NCI-H2196 treated with DMSO at 0.1 percent for 48 hours (cell line): ENCODE results near the gene EFCAB3.
"Not testable (repeated sequence)": the region's sequence is repeated elsewhere in the genome, so short reads cannot be mapped to it uniquely, and the experiment has no call there.

Experiments
- DNase-seq: peaks from one replicate; lab custom pipeline; 2025; ENCODE audit not compliant: unreplicated experiment; lab: John Stamatoyannopoulos, UW

EFCAB3 gene

GRCh38 chr17:62380253-62380652 lies at the start of gene EFCAB3:
EFCAB3 (plus strand) TSS chr17:62380553; CDS start chr17:62382980, 2,427 bp downstream.
- no peak for DNase-seq

GRCh38 chr17:62336527-62336926 lies 43.8 kb upstream of the EFCAB3 start:
- DNase-seq, result no peak

- no peak for DNase-seq
Observed at GRCh38 chr17:62343764-62344270, 36.5 kb upstream of the EFCAB3 start.

- no peak for DNase-seq
Observed at GRCh38 chr17:62351176-62351575, 29.2 kb upstream of the EFCAB3 start.

GRCh38 chr17:62366191-62366590 lies 14.2 kb upstream of the EFCAB3 start:
- no peak for DNase-seq

GRCh38 chr17:62381561-62381960 lies 1.2 kb downstream of the EFCAB3 start:
- DNase-seq, result no peak

GRCh38 chr17:62388856-62389255 lies 8.5 kb downstream of the EFCAB3 start:
- no peak for DNase-seq

DNA sequence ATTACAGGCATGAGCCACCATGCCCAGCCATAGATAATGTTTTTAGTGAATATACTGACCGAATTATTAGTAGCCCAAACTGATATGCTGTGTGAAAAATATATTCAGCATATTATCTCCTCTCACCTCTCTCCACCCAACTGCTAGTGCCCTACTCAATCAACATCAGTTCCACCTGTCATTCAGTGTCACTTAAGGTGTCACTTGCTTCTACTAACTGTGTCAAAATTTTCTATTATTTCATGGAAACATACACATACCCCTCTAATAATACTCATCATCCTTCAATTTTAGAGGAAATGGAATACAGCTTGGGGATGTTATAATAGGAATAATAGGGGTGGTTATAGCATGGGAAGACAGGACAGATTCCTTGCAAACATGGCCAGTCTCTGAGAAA lies 12.6 kb downstream of the EFCAB3 start:
- no peak for DNase-seq

DNA sequence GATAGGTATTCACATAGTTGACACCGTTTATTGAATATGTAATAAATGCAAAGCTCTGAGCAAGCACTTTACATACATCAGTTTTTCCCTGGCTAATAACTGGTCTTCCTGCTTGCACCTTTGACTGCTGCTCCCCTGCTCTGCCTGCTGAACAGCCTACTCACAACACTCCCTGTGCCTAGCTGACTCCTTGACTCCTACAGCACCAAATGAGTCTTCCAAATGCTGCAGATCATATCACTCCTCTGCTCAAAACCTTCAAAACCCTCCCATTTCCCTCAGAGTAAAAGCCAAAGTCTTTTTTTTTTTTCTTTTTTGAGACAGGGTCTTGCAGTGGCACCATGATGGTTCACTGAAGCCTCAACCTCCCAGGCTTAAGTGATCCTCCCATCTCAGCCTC lies 18.5 kb downstream of the EFCAB3 start:
- DNase-seq, result no peak

DNA sequence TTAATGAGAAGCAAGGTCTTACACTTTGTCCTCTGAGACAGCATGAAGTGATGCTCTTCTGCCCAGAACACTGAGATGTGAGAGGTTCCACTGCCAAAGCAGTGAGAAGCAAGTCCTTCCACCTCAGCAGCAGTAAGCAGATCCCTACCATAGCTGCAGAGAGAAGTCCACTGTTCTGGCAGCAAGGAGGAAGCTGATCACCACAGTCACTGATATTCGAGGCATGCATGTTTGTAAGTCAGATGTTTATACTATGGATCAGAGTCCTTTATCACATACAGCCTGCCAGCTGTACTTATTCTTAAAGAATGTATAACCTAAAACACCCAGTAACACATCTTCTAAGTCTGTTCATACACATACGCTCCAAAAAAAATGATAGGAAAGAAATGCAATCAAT lies 25.1 kb downstream of the EFCAB3 start:
- DNase-seq, result no peak

DNA sequence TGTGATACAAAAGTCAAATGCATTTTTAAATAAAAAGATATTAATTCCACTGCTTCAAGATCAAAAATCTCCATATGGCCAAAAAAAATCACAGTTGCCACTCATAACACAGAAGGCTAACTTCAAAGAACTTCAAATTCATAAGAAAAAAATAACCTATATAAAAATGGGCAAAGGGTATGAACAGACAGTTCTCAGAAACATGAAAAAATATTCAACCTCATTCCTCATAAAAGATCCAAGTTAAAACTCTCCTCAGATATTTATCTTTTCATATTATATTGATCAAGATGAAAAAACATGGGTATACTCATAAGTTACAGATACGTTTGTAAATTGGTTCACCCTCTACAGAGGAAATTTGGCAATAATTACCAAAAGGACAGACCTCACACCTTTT lies 32.7 kb downstream of the EFCAB3 start:
- DNase-seq, result not testable (repeated sequence)

- peak; percentile 79 for DNase-seq
Observed at GRCh38 chr17:62423647-62424461, 43.5 kb downstream of the EFCAB3 start, which contains the start of gene METTL2A. METTL2A (plus strand) TSS chr17:62423897; CDS start chr17:62423903, 6 bp downstream.

DNA sequence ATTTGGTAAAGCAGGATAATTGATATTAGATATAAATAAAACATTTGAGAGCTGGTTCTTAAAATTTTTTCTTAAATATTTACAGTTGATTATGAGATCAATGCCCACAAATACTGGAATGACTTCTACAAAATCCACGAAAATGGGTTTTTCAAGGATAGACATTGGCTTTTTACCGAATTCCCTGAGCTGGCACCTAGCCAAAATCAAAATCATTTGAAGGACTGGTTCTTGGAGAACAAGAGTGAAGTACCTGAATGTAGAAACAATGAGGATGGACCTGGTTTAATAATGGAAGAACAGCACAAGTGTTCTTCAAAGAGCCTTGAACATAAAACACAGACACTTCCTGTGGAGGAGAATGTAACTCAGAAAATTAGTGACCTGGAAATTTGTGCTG lies 45.9 kb downstream of the EFCAB3 start:
- DNase-seq, result not testable (repeated sequence)

DNA sequence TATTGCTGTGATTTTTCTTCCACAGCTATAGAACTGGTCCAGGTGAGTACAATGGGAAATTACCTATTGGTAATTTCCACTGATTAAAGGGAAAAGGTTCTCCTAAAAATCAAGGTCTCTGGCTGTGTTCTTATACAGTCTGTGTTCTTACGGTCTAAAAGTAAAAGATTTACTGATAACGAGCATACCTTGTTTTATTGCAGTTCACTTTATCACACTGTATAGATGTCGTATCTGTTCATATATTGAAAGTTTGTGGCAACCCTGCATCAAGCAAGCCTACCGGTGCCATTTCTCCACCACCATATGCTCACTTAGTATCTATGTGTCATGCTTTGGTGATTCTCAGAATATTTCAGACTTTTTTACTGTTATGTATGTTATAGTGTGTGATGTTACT lies 54.9 kb downstream of the EFCAB3 start:
- not testable (repeated sequence) for DNase-seq

DNA sequence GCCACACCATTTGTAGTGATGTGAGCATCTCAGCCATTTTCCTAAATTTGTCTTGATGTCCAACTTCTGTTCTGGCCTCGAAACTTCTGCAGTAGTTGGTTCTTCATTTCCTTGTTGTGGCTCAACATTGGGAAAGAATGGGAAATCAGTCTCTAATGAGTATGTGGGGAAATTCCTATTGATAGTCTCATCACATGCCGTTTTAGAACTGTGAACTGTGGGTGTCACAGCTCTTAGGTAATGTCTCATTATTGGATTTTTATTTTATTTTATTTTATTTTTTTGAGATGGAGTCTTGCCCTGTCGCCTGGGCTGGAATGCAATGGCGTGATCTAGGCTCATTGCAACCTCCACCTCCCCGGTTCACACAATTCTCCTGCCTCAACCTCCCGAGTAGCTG lies 60.8 kb downstream of the EFCAB3 start:
- not testable (repeated sequence) for DNase-seq

DNA sequence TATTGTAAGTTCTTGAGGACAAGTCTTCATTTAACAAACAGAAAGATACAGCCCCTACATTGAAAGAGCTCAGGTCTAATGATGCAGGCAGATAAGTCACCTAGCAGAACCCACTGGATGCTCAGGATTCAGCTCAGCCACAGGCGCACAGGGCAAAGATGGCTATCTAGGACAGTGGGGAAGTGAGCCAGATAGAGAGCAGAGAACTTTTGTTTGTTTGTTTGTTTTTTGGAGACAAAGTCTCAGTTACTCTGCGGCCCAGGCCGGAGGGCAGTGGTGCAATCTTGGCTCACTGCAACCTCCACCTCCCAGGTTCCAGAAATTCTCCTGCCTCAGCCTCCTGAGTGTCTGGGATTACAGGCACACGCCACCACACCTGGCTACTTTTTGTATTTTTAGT lies 63.7 kb downstream of the EFCAB3 start:
- no peak for DNase-seq

GRCh38 chr17:62445791-62446190 lies 65.4 kb downstream of the EFCAB3 start:
- DNase-seq, result not testable (repeated sequence)

- DNase-seq, result not testable (repeated sequence)
Observed at GRCh38 chr17:62452195-62452594, 71.8 kb downstream of the EFCAB3 start.

GRCh38 chr17:62453041-62453440 lies 72.7 kb downstream of the EFCAB3 start:
- not testable (repeated sequence) for DNase-seq

DNA sequence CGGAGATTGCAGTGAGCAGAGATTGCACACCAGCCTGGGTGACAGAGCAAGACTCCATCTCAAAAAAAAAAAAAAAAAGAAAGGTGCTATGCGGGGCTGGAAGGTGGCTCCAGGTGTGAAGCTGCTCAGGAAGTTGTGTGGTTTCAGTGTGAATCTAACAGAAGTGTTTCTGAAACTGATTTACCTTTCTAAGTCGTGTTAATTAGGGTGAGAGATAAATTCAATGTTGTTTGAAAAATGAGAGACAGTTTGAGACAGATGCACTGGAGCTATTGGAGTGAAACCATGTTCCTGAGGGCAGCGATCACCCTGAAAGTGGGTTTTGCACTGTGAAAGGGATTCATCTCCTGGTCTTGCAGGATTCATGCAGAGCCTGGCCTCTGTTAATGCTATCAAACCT lies 73.3 kb downstream of the EFCAB3 start:
- DNase-seq, result not testable (repeated sequence)

- not testable (repeated sequence) for DNase-seq
Observed at GRCh38 chr17:62454111-62454510, 73.8 kb downstream of the EFCAB3 start.

GRCh38 chr17:62456016-62456415 lies 75.7 kb downstream of the EFCAB3 start:
- DNase-seq, result no peak

DNA sequence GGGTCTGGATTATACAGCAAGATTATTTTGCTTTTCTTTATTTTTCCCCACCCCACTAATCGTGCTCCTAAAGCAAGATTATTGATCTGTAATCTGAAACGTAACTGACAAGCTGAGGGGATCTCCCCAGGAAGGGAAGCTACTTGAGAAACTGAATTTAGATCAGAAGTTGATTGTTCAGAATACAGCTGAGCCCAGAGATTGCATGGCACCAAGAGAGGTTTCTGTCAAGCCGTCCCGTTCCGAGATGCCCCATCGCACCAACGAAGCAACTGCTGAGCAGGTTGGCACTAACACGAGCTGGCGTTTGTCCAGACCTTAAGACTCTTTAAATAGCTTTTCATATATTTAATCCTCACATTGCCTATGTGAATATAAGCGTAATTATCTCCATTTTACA lies 78.1 kb downstream of the EFCAB3 start:
- not testable (repeated sequence) for DNase-seq
